ENCODE data around the gene AKR1D1. TPM values are rescaled to one million over a fixed set of nuclear protein-coding genes. Genes with fewer than 3 reads are reported as not detected.
A peak's percentile ranks its signal among the peaks of the same experiment; 100 is the strongest.

Gene AKR1D1
- total RNA-seq, 2 donors from 2014 or later = not detected

- Histone ChIP-seq H3K4me3 (no peak overlapping the region), H3K27ac (no peak overlapping the region), H3K4me1 (ENCODE audit: control insufficient read depth in 1 of 2, low read depth in 2 of 2) (no peaks in the 10 kb centered on the region), H3K27me3 (replicated peaks; ENCODE audit: insufficient read depth) (no peaks in the 10 kb centered on the region), H3K36me3 (no peaks in the 10 kb centered on the region), H3K9me3 (no peaks in the 10 kb centered on the region)
- no peak for TF ChIP-seq CTCF (IDR thresholded peaks at IDR 0.05)
- DNase-seq (ENCODE audit: low spot score) (no peak), ATAC-seq (ENCODE audit: insufficient number of reproducible peaks, low FRiP score, low read depth) (no peak)
Observed at GRCh38 chr7:138158739-138159528, 82.7 kb downstream of the AKR1D1 start.

- Histone ChIP-seq H3K27me3 (replicated peaks; ENCODE audit: insufficient read depth) (no peaks in the 10 kb centered on the region), H3K4me1 (ENCODE audit: control insufficient read depth in 1 of 2, low read depth in 2 of 2) (no peaks in the 10 kb centered on the region), H3K36me3 (no peaks in the 10 kb centered on the region), H3K4me3 (no peak overlapping the region), H3K27ac (no peak overlapping the region), H3K9me3 (peaks cover 7% of the 10 kb centered on the region)
- ATAC-seq (ENCODE audit: insufficient number of reproducible peaks, low FRiP score, low read depth) = no peak
- DNase-seq (ENCODE audit: low spot score) = peak; percentile 8
- no peak for TF ChIP-seq CTCF (IDR thresholded peaks at IDR 0.05)
Observed at GRCh38 chr7:138161600-138162081, 85.4 kb downstream of the AKR1D1 start.

- DNase-seq (ENCODE audit: low spot score) (no peak), ATAC-seq (ENCODE audit: insufficient number of reproducible peaks, low FRiP score, low read depth) (no peak)
- Histone ChIP-seq H3K4me1 (ENCODE audit: control insufficient read depth in 1 of 2, low read depth in 2 of 2) (no peaks in the 10 kb centered on the region), H3K9me3 (peaks cover 7% of the 10 kb centered on the region), H3K27ac (no peak overlapping the region), H3K4me3 (no peak overlapping the region), H3K36me3 (no peaks in the 10 kb centered on the region), H3K27me3 (replicated peaks; ENCODE audit: insufficient read depth) (no peaks in the 10 kb centered on the region)
- no peak for TF ChIP-seq CTCF (IDR thresholded peaks at IDR 0.05)
Observed at GRCh38 chr7:138162236-138162635, 86.0 kb downstream of the AKR1D1 start.

GRCh38 chr7:138163800-138164199 is 87.5 kb downstream of the AKR1D1 start:
- TF ChIP-seq CTCF (IDR thresholded peaks at IDR 0.05) = no peak
- Histone ChIP-seq H3K4me1 (ENCODE audit: control insufficient read depth in 1 of 2, low read depth in 2 of 2) (no peaks in the 10 kb centered on the region), H3K27ac (no peak overlapping the region)

GRCh38 chr7:138164804-138165203 is 88.5 kb downstream of the AKR1D1 start:
- no peak overlapping the region for H3K27ac ChIP-seq
- TF ChIP-seq CTCF (IDR thresholded peaks at IDR 0.05) = no peak
- H3K27me3 ChIP-seq (replicated peaks; ENCODE audit: insufficient read depth) = no peaks in the 10 kb centered on the region

More at GRCh38 chr7:138163800-138164199, 87.5 kb downstream of the AKR1D1 start:
- Histone ChIP-seq H3K27me3 (replicated peaks; ENCODE audit: insufficient read depth) (no peaks in the 10 kb centered on the region), H3K9me3 (peaks cover 7% of the 10 kb centered on the region), H3K4me3 (no peak overlapping the region), H3K36me3 (no peaks in the 10 kb centered on the region)
- ATAC-seq (ENCODE audit: insufficient number of reproducible peaks, low FRiP score, low read depth) (no peak), DNase-seq (ENCODE audit: low spot score) (no peak)

More at GRCh38 chr7:138164804-138165203, 88.5 kb downstream of the AKR1D1 start:
- no peak for DNase-seq (ENCODE audit: low spot score)
- ATAC-seq (ENCODE audit: insufficient number of reproducible peaks, low FRiP score, low read depth) = no peak
- Histone ChIP-seq H3K4me1 (ENCODE audit: control insufficient read depth in 1 of 2, low read depth in 2 of 2) (no peaks in the 10 kb centered on the region), H3K9me3 (peaks cover 7% of the 10 kb centered on the region), H3K36me3 (no peaks in the 10 kb centered on the region), H3K4me3 (no peak overlapping the region)

Data from thoracic aorta (tissue), 2 donors.